DMS53 (cell line): ENCODE results near the gene LAMA5.

Experiments
- DNase-seq: peaks from one replicate; lab custom pipeline; 2025; lab: John Stamatoyannopoulos, UW

LAMA5 gene

GRCh38 chr20:62305149-62305764, 61.9 kb downstream of the LAMA5 start:
- peak; percentile 39 for DNase-seq

- DNase-seq = no peak
Measured at GRCh38 chr20:62304331-62305148, 62.6 kb downstream of the LAMA5 start.

- peak; percentile 73 for DNase-seq
Measured at GRCh38 chr20:62303340-62304226, 63.5 kb downstream of the LAMA5 start.

- DNase-seq = no peak
Measured at GRCh38 chr20:62303062-62303339, 64.1 kb downstream of the LAMA5 start.

GRCh38 chr20:62302341-62303061, 64.6 kb downstream of the LAMA5 start, which contains the start of gene ADRM1:
ADRM1 (plus strand) TSS chr20:62302997; CDS start chr20:62303569, 572 bp downstream.
- DNase-seq = peak; percentile 99

GRCh38 chr20:62301773-62302340, 65.3 kb downstream of the LAMA5 start:
- peak; percentile 99 for DNase-seq

- DNase-seq = no peak
Measured at GRCh38 chr20:62301111-62301668, 65.9 kb downstream of the LAMA5 start.

GRCh38 chr20:62300319-62300718, 66.8 kb downstream of the LAMA5 start:
- no peak for DNase-seq

- DNase-seq = no peak
Measured at GRCh38 chr20:62299666-62300236, 67.4 kb downstream of the LAMA5 start.

- no peak for DNase-seq
Measured at GRCh38 chr20:62298577-62299249, 68.4 kb downstream of the LAMA5 start.

- no peak for DNase-seq
Measured at GRCh38 chr20:62297449-62298227, 69.5 kb downstream of the LAMA5 start.

GRCh38 chr20:62296724-62297448, 70.2 kb downstream of the LAMA5 start:
- DNase-seq = no peak

GRCh38 chr20:62294516-62294915, 72.6 kb downstream of the LAMA5 start:
- DNase-seq = no peak

GRCh38 chr20:62293946-62294345, 73.2 kb downstream of the LAMA5 start:
- DNase-seq = no peak

GRCh38 chr20:62293111-62293784, 73.9 kb downstream of the LAMA5 start:
- DNase-seq = no peak

- no peak for DNase-seq
Measured at GRCh38 chr20:62292108-62292507, 75.0 kb downstream of the LAMA5 start.

GRCh38 chr20:62291251-62292066, 75.7 kb downstream of the LAMA5 start:
- DNase-seq = no peak
